ENCODE measurements around the gene C4orf51.

The C4orf51 gene

GRCh38 chr4:145703850-145704497 is 24.0 kb downstream of the C4orf51 start:
- no peak overlapping the region for H3K4me3 ChIP-seq (ENCODE audit: low read depth, low read length)
- TF ChIP-seq CTCF (IDR thresholded peaks at IDR 0.05; ENCODE audit: borderline replicate concordance, insufficient read depth, low read depth, low read length), result no peak

- TF ChIP-seq CTCF (IDR thresholded peaks at IDR 0.05; ENCODE audit: borderline replicate concordance, insufficient read depth, low read depth, low read length), result no peak
These were observed 29.4 kb downstream of the C4orf51 start for GRCh38 chr4:145709336-145709735.

GRCh38 chr4:145709843-145710242 is 29.9 kb downstream of the C4orf51 start:
- TF ChIP-seq CTCF (IDR thresholded peaks at IDR 0.05; ENCODE audit: borderline replicate concordance, insufficient read depth, low read depth, low read length), result no peak
- no peak overlapping the region for H3K4me3 ChIP-seq (ENCODE audit: low read depth, low read length)

More at GRCh38 chr4:145709336-145709735, 29.4 kb downstream of the C4orf51 start:
- H3K4me3 ChIP-seq (ENCODE audit: low read depth, low read length), result no peak overlapping the region

- TF ChIP-seq CTCF (IDR thresholded peaks at IDR 0.05; ENCODE audit: borderline replicate concordance, insufficient read depth, low read depth, low read length), result no peak
- no peak overlapping the region for H3K4me3 ChIP-seq (ENCODE audit: low read depth, low read length)
These were observed 36.3 kb downstream of the C4orf51 start for GRCh38 chr4:145716200-145716599.

- H3K4me3 ChIP-seq (ENCODE audit: low read depth, low read length), result no peak overlapping the region
- no peak for TF ChIP-seq CTCF (IDR thresholded peaks at IDR 0.05; ENCODE audit: borderline replicate concordance, insufficient read depth, low read depth, low read length)
These were observed 36.8 kb downstream of the C4orf51 start for GRCh38 chr4:145716661-145717200.

GRCh38 chr4:145719752-145720624 is 40.0 kb downstream of the C4orf51 start:
- TF ChIP-seq CTCF (IDR thresholded peaks at IDR 0.05; ENCODE audit: borderline replicate concordance, insufficient read depth, low read depth, low read length), result no peak
- H3K4me3 ChIP-seq (ENCODE audit: low read depth, low read length), result no peak overlapping the region
